Dendritic cell treated with granulocyte-macrophage colony-stimulating factor and Interleukin-4, amounts not matched to agents 40 ng/mL and 50 ng/mL, for 4 days (primary cell): Measurements from ENCODE around the gene CCDC182.

Experiments used
- H3K27ac Mint-ChIP-seq: one replicate; pipeline ENCODE4 v1.8.0; 2022; ENCODE audit warnings: mild to moderate bottlenecking, mixed read lengths
- H3K27me3 Mint-ChIP-seq: one replicate; pipeline ENCODE4 v1.8.0; 2022; ENCODE audit warnings: mild to moderate bottlenecking, mixed read lengths
- H3K36me3 Mint-ChIP-seq: one replicate; pipeline ENCODE4 v1.8.0; 2022; ENCODE audit warnings: low read depth, mixed read lengths
- H3K4me1 Mint-ChIP-seq: one replicate; pipeline ENCODE4 v1.8.0; 2022; ENCODE audit warnings: low read depth, mixed read lengths
- H3K4me3 Mint-ChIP-seq: one replicate; pipeline ENCODE4 v1.8.0; 2022; ENCODE audit warnings: mild to moderate bottlenecking, moderate library complexity, mixed read lengths
- H3K9me3 Mint-ChIP-seq: one replicate; pipeline ENCODE4 v1.8.0; 2022; ENCODE audit warnings: mixed read lengths
- intact Hi-C: fragments of 100-400 bp; cut with micrococcal nuclease; formaldehyde crosslinking; loops from one replicate; pipeline ENCODE4 v1.15.0; 2022

CCDC182 gene

DNA sequence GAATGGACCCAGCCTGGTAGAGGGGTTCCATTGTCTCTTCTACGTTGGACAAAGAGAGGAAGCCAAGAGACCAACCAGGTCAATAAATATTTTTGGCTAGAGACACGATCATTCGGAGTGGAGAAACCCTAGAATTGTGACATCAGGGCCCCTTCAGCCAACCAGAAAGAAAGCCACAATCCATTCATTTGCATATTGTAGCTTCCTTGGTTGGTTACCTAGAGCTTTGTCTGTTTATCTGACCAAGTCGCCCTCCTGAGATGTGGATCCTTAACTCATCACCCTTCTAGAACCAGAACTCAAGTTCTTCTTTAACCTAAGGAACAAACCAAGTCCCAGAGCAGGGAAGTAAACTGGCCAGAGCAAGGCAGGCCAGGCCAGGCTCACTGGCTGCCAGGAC lies at the start of gene CCDC182:
Gene CCDC182, minus strand, starts transcription at position 58 of the 400 bp plus-strand sequence. Its CDS starts 27 bp downstream, at position 31.
- H3K27me3 Mint-ChIP-seq: peaks cover 6% of the 10 kb centered on the region
- H3K4me3 Mint-ChIP-seq: no peak within 1 kb of the TSS
- H3K27ac Mint-ChIP-seq: no peak within 1 kb of the TSS
- intact Hi-C loops: loop anchor here (10.0 kb wide), 1 partner anchor 610 kb away; no protein-coding TSS in a partner anchor
- H3K9me3 Mint-ChIP-seq: no peaks in the 10 kb centered on the region
- H3K4me1 Mint-ChIP-seq: peaks cover 28% of the 10 kb centered on the region
- no peaks in the 10 kb centered on the region for H3K36me3 Mint-ChIP-seq

DNA sequence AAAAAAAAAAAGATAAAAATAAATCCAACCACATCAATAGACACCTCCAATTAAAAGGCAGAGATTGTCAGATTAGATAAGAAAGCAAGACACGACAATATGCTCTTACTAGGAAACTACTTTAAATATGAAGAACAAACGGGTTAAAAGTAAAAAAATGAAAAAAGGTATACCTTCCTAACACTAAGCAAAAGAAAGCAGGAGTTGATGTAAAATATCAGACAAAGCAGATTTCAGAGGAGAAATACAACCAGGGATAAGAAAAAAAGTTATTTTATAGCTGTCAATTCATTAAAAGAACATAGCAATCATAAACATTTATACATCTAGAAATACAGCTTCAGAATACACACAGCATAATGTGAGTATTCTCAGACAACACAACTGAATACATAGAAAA lies 49.7 kb upstream of the CCDC182 start:
- Mint-ChIP-seq H3K27ac (no peak overlapping the region), H3K4me1 (no peaks in the 10 kb centered on the region), H3K36me3 (no peaks in the 10 kb centered on the region), H3K4me3 (no peak overlapping the region), H3K9me3 (no peaks in the 10 kb centered on the region), H3K27me3 (peaks cover 17% of the 10 kb centered on the region)
- intact Hi-C loops: no loop called here

DNA sequence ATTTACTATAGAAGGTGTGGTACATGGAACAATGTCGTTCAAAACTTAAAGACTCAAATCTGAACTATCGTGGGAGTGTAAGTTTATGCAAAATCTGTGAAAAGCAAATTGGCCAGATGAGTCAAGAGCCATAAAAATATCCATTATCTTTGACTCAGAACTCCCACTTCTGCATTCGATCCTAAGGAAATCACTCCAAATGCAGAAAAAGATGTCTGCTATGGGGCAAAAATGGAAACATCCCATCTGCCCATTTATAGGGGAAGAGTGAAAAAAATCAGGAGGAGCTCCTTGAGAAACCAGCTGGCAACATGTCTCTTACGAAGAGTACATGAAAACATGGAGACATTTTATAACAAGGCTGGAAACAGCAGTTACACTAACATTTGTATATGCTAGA lies 43.6 kb upstream of the CCDC182 start:
- Mint-ChIP-seq H3K4me3 (no peak overlapping the region), H3K4me1 (peaks cover 6% of the 10 kb centered on the region), H3K27ac (no peak overlapping the region), H3K36me3 (no peaks in the 10 kb centered on the region), H3K9me3 (no peaks in the 10 kb centered on the region), H3K27me3 (peaks cover 29% of the 10 kb centered on the region)
- intact Hi-C loops: no loop called here

DNA sequence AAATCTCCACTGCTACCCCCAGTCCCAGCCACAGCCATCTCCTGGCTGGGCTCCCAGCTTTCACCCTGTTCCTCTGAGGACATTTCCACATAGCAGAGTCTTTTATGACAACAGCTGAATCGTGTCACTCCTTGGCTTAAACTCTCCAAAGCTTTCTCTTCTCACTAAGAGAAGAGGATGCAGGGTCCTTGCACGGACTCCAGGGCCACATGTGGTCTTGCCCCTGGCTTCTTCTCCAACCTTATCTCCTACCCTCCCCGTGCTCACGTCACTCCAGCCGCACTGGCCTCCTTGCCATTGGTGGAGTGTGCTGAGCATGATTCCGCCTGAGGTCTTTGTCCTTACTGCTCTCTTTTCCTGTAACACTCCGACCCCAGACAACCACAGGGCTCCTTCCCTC lies 39.9 kb upstream of the CCDC182 start:
- Mint-ChIP-seq H3K4me3 (no peak overlapping the region), H3K9me3 (no peaks in the 10 kb centered on the region), H3K27me3 (peaks cover 25% of the 10 kb centered on the region), H3K4me1 (peaks cover 13% of the 10 kb centered on the region), H3K36me3 (no peaks in the 10 kb centered on the region), H3K27ac (no peak overlapping the region)
- intact Hi-C loops: no loop called here

DNA sequence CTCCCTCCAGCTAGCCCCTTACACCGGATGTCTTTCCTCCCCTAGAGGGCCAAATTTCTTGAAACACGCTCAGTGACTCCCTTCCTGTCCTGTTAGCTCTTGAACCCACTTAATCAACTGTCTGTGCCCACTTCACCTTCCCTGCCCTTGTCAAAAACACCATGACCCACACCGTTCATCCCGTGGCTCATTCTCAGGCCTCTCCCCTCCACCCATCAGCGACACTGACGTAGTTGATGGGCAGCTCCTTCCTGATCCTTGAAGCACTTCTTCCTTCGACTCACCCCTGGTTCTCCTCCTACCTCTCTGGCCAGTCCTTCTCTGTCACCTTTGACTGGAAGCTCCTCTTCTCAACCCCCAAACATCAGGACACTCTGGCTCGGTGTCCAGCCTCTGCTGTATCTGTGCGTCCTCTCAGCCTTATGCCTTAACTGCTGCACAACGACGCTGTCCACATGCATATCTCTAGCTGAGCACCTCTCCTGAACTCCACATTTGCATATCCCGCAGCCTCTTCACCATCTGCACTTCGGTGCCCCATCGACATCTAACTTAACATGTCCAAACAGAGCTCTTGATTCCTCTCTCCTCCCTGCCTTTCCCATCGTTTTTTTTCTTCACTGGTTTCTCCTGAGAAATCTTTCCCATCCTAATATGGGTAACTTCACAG lies 39.3 kb upstream of the CCDC182 start:
- Mint-ChIP-seq H3K4me1 (peaks cover 13% of the 10 kb centered on the region), H3K27ac (no peak overlapping the region), H3K9me3 (no peaks in the 10 kb centered on the region), H3K27me3 (peaks cover 20% of the 10 kb centered on the region), H3K4me3 (no peak overlapping the region), H3K36me3 (no peaks in the 10 kb centered on the region)
- intact Hi-C loops: no loop called here

DNA sequence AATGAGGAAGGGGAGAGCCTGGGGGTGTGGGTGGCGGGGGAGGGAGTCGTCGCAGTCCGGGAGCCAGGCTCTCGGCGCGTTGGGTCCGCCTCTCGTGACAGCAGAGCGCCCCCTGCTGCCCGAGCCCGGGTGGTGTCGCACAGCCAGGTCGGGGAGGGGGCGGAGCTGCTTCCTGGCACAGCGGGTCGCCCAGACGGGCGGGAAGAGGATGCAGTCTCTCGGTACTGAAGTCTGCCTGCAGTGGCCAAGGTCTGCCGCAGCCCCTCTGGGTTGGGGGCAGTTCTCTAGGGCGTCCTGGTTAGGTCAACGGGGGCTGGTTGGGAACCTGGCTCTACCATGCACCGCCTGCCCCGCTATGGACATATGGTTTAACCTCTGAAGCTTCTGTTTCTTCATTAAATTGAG lies 38.2 kb upstream of the CCDC182 start:
- Mint-ChIP-seq H3K27me3 (peaks cover 19% of the 10 kb centered on the region), H3K4me1 (peaks cover 8% of the 10 kb centered on the region), H3K4me3 (no peak overlapping the region), H3K27ac (no peak overlapping the region), H3K36me3 (no peaks in the 10 kb centered on the region), H3K9me3 (no peaks in the 10 kb centered on the region)
- intact Hi-C loops: loop anchor here (2.0 kb wide), 1 partner anchor 653 kb away; no protein-coding TSS in a partner anchor

DNA sequence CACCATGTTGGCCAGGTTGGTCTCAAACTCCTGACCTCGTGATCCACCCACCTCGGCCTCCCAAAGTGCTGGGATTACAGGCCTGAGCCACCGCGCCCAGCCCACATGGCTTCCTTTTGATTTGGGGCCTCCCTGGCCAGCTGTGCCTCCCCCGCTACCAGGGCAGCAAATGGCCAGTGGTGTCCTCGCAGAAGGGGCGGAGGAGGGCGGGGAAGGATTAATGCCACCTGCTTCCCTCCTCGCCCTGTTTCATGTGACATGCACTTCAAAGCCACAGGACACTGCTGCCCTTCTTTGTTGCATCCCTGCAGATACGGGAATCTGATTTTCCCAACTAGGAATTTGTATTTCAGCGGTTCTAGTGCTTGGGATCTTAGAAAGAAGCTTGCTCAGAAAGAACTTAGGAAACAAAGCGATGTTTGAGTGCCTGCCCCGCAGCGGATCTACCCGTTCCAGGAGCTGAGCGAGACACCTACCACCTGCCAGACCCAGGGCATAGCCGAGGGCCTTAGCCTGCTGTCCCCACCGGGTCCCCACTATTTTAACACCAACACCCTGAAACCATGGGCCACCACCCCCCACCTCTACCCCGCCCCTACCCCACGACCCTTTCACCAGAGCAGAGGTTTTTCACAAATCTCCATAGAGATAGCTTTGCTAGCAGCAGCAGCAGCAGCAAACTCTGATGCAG lies 37.7 kb upstream of the CCDC182 start:
- peaks cover 16% of the 10 kb centered on the region for H3K27me3 Mint-ChIP-seq
- no peaks in the 10 kb centered on the region for H3K9me3 Mint-ChIP-seq
- H3K27ac Mint-ChIP-seq: no peak overlapping the region
- H3K4me3 Mint-ChIP-seq: no peak overlapping the region
- no peaks in the 10 kb centered on the region for H3K36me3 Mint-ChIP-seq
- intact Hi-C loops: loop anchor here (2.0 kb wide), 1 partner anchor 652 kb away; no protein-coding TSS in a partner anchor
- peaks cover 7% of the 10 kb centered on the region for H3K4me1 Mint-ChIP-seq

DNA sequence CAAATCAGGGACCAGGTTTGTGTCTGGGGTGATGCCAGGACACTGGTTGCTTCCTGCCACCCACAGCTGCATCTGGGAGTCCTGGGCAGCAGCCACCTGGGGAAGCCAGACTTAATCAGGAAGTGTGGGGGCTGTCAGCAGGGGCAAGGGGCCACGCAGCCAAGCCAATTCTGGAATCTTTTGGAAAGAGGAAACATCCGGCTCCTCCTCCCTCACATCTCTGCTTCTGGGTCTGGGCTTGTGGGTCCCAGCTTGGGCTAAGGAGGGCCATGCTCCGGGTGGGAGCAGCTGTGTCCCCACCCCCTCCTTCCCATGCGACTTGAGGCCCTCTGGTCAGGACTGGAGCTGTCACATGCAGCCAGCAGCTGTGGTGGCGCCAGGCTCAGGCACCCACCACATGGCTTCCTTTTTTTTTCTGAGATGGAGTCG lies 37.0 kb upstream of the CCDC182 start:
- intact Hi-C loops: loop anchor here (2.0 kb wide), 1 partner anchor 651 kb away; no protein-coding TSS in a partner anchor
- H3K4me3 Mint-ChIP-seq: no peak overlapping the region
- peaks cover 7% of the 10 kb centered on the region for H3K4me1 Mint-ChIP-seq
- no peaks in the 10 kb centered on the region for H3K9me3 Mint-ChIP-seq
- H3K27ac Mint-ChIP-seq: no peak overlapping the region
- peaks cover 9% of the 10 kb centered on the region for H3K27me3 Mint-ChIP-seq
- H3K36me3 Mint-ChIP-seq: no peaks in the 10 kb centered on the region

DNA sequence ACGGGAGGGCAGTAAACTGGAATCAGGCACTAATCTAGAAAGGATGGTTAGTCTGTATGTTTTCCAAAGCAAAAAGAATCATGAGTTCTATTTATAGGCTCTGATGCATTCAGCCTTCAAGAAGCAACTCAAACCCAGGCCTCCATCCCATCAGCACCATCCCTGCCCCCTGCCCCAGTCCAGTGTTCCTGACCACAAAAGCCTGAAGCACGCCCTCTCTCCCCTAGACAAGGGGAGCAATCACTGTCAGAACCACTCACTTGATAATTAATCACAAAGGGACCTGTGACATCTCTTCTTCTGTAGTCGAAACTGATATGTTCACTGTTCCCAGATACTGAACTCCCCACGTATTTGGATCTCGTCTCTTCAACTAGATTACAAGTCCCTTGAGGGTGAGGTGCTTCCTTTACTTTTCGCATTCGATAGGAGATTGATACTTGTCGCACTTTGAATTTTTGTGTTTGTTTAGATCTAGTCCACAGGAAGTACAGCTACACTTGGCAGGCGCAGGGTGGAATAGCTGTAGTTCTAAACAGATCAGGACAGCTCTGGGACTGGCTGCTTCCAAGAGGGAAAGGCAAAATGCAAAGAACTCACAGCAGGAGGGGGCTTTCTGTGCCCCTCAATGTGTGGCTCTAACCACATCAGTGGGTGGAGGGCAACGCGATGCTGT lies 36.4 kb upstream of the CCDC182 start:
- intact Hi-C loops: loop anchor here (2.0 kb wide), 1 partner anchor 651 kb away; no protein-coding TSS in a partner anchor
- H3K27me3 Mint-ChIP-seq: peaks cover 8% of the 10 kb centered on the region
- peaks cover 7% of the 10 kb centered on the region for H3K4me1 Mint-ChIP-seq
- H3K4me3 Mint-ChIP-seq: no peak overlapping the region
- H3K9me3 Mint-ChIP-seq: no peaks in the 10 kb centered on the region
- H3K36me3 Mint-ChIP-seq: no peaks in the 10 kb centered on the region
- H3K27ac Mint-ChIP-seq: no peak overlapping the region

DNA sequence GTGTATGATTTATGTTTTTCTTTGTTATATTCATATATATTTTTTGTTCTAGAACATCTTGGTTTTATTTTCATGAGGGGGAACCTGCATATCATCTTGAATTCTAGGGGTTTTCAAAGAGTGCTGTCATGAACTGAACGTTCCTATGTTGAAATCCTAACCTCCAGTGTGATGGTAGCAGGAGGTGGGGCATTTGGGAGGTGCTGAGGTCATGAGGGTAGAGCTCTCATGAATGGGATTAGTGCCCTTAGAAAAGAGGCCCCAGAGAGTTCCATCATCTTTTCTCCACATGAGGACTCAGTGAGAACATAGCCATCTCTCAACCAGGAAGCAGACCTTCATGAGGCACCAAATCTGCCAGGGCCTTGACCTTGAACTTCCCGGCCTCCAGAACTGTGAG lies 34.6 kb upstream of the CCDC182 start:
- peaks cover 12% of the 10 kb centered on the region for H3K27me3 Mint-ChIP-seq
- no peak overlapping the region for H3K27ac Mint-ChIP-seq
- H3K36me3 Mint-ChIP-seq: no peaks in the 10 kb centered on the region
- peaks cover 7% of the 10 kb centered on the region for H3K4me1 Mint-ChIP-seq
- H3K4me3 Mint-ChIP-seq: no peak overlapping the region
- no peaks in the 10 kb centered on the region for H3K9me3 Mint-ChIP-seq
- intact Hi-C loops: no loop called here

DNA sequence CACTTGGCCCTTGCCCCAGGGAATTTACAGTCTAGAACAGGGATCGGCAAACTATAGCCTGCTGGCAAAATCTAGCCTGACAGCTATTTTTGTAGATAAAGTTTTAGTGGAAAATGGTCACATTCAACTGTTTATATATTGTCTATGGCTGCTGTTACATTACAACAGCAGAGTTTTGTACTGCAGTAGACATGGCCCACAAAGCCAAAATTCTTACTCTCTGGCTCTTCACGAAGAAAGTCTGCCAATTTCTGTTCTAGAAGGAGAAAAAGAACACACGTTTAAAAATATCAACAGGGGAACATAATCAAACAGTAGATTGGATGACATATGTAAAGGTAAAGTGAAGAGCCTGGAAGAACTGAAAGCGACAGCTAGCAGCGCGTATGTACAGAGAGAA lies 33.2 kb upstream of the CCDC182 start:
- no peaks in the 10 kb centered on the region for H3K9me3 Mint-ChIP-seq
- intact Hi-C loops: no loop called here
- no peak overlapping the region for H3K27ac Mint-ChIP-seq
- H3K4me3 Mint-ChIP-seq: no peak overlapping the region
- H3K36me3 Mint-ChIP-seq: no peaks in the 10 kb centered on the region
- peaks cover 20% of the 10 kb centered on the region for H3K27me3 Mint-ChIP-seq
- peaks cover 15% of the 10 kb centered on the region for H3K4me1 Mint-ChIP-seq

DNA sequence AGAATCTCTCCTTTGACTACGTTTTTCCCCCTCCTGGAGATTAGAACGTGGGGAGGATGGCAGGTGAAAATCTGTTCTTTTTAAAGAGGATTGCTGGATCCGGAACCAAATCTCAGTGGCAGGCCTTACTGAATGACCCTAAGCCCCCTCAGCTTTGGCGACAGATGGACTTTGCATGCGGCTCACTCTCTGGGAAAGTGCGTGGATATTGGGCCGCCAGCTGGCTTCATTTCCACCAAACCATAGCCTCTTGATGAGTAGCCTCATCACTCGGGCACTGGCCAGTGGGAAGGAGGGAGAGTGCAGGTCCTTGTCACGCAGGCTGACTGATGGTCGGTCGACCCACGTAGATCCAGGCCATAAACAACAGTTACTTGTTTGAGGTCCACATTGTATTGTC lies 31.3 kb upstream of the CCDC182 start:
- Mint-ChIP-seq H3K9me3 (no peaks in the 10 kb centered on the region), H3K4me3 (no peak overlapping the region), H3K27ac (no peak overlapping the region), H3K4me1 (peaks cover 15% of the 10 kb centered on the region), H3K27me3 (peaks cover 25% of the 10 kb centered on the region), H3K36me3 (no peaks in the 10 kb centered on the region)
- intact Hi-C loops: no loop called here

DNA sequence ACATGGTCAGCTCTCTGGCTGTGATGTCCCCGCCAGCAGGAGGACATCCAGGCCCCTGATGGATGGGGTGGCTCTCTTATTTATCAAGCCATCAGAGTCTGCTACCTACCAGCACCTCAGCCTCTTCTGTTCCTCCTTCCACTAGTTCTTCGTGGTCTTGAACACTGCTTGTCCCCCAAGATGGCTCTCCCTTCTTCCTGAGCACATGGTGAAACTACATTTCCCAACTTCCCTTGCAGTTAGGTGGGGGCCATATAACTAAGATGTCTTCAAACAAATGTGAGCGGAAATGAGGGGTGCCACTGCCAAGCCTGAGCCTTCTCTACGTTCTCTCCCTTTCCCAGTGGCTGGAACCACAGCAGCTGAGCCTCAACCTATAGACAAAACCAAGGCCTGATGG lies 29.8 kb upstream of the CCDC182 start:
- Mint-ChIP-seq H3K4me1 (peaks cover 15% of the 10 kb centered on the region), H3K36me3 (no peaks in the 10 kb centered on the region), H3K27me3 (peaks cover 27% of the 10 kb centered on the region), H3K4me3 (no peak overlapping the region), H3K27ac (no peak overlapping the region), H3K9me3 (no peaks in the 10 kb centered on the region)
- intact Hi-C loops: no loop called here

DNA sequence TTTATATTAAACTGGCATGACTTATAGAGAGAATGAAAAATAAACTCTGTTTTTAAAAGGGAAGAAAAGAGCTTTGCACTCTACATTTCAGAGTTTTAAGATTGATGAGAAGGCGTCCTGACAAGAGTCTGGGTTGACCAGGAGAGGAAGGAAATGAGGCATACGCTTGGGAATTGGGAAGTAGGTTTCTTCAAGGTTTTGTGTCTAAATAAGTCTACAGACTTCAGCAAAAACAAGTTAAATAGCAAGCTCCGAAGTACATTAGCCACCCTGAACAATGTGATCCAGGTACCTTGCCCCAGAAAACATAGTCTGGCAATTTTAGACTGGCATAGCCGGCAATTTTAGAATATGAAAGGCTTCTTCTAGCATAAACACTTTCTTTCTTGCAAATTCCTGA lies 28.5 kb upstream of the CCDC182 start:
- peaks cover 29% of the 10 kb centered on the region for H3K27me3 Mint-ChIP-seq
- H3K27ac Mint-ChIP-seq: no peak overlapping the region
- H3K9me3 Mint-ChIP-seq: no peaks in the 10 kb centered on the region
- no peaks in the 10 kb centered on the region for H3K36me3 Mint-ChIP-seq
- no peak overlapping the region for H3K4me3 Mint-ChIP-seq
- peaks cover 15% of the 10 kb centered on the region for H3K4me1 Mint-ChIP-seq
- intact Hi-C loops: no loop called here
